ENCODE results near the gene KIF18A.
"Not testable (repeated sequence)": the region's sequence is repeated elsewhere in the genome, so short reads cannot be mapped to it uniquely, and the experiment has no call there.

Gene KIF18A

GRCh38 chr11:28107750-28108618, at the start of gene KIF18A, which contains the start of gene METTL15:
KIF18A (minus strand) TSS chr11:28108156; CDS start chr11:28097947, 10,209 bp downstream.
METTL15 (plus strand) TSS chr11:28108388; CDS start chr11:28113335, 4,947 bp downstream.
- DNase-seq: peak; percentile 92 to 97

GRCh38 chr11:28153586-28153985, 45.6 kb upstream of the KIF18A start:
- no peak for DNase-seq

GRCh38 chr11:28152743-28153142, 44.8 kb upstream of the KIF18A start:
- no peak for DNase-seq

GRCh38 chr11:28146123-28146751, 38.3 kb upstream of the KIF18A start:
- no peak for DNase-seq

DNA sequence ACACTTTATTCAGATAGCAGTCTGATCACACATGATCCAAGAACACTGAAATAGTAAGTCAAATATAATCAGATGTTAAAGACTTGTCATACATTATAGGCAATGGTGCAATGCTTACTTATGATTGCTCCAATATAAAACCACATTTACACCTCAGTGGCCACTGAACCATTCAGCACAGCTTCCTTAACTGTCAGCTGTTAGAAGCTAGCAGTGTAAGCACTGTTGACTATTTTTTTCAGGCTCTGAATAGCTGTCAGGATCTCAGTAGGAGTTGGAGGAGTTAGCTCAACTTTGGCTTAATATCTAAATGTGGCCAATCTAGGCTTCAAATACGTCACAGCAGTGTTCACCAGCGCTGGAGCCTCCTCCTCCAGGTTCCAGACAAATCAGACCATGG, 36.9 kb upstream of the KIF18A start:
- DNase-seq: no peak

DNA sequence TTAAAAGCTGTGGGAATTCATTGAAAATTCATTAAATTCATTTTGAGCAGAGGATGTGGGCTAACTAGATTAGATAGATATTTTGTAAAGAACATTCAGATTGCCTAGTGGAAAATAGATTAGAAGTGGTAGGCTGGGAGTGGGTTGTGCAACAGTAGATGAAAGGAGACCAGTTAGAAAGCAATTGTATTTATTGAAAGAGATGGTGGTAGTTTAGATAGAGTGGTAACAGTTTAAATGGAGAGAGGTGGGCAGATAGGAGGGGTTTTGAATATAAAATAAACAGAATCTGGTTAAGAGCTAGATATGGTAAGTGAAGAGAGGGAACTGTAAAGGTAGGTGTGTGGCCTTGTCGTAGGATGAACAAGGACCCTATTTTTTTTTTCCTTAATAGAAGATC, 34.8 kb upstream of the KIF18A start:
- no peak for DNase-seq

GRCh38 chr11:28140689-28141455, 32.9 kb upstream of the KIF18A start:
- DNase-seq: no peak

DNA sequence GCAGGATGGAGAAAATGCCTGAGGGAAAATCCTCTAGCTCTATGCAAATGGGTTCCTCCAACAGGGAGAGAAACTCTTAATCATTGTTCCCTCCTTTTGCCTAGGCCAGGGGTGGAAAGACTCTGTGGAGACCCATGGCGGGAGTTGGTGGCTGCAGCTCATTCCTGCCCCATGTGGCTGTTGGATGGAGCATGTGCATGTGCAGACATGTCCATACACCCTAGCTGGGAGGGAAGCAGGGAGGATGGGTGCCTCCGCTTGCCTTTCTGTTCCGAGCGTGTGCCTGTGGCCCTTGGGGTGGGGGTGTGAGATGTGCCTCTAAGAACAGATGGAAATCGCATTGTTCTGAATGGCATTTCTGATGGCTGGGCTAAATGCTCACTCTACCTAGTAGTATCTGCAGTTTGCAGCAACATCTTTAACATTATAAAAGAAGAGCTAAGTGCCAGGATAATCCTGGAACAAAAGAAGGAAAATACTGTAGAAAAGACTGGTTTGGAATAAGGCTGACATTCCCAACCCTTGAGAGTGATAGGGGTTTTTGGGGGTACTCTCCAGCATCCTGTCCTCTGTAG, 32.0 kb upstream of the KIF18A start:
- DNase-seq: no peak

GRCh38 chr11:28137832-28138231, 29.9 kb upstream of the KIF18A start:
- no peak for DNase-seq

GRCh38 chr11:28137366-28137765, 29.4 kb upstream of the KIF18A start:
- no peak for DNase-seq

DNA sequence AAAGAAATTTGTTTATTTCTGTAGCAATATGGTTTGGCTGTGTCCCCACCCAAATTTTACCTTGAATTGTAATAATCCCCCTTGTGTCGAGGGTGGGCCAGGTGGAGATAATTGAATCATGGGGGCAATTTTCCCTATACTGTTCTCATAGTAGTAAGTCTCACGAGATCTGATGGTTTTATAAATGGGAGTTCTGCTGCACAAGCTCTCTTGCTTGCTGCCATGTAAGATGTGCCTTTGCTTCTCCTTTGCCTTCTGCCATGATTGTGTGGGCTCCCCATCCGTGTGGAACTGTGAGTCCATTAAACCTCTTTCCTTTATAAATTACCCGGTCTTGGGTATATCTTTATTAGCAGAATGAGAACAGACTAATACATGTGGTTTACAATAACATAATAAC, 28.2 kb upstream of the KIF18A start:
- not testable (repeated sequence) for DNase-seq

- no peak for DNase-seq
Observed at GRCh38 chr11:28133146-28133545, 25.2 kb upstream of the KIF18A start.

DNA sequence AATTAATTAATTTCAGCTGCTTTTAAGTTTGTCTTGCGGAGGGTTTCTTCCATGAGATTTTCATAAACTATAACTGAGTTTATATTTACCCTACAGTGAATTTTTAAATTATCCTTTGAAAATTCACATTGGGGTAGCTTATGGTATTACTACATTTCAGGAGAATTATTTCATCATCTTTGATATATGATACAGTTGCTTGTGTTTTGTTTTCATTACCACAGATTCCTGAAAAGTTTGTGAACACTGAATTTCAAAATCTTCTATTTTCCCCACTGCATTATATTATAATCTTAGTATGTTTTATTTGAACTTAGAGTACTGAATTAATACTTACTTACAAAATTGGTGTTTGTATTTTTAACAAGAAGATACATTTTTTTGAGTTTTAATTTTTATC, 24.6 kb upstream of the KIF18A start:
- DNase-seq: no peak

- DNase-seq: no peak
Observed at GRCh38 chr11:28123151-28123581, 15.2 kb upstream of the KIF18A start.

GRCh38 chr11:28117712-28118111, 9.8 kb upstream of the KIF18A start:
- no peak for DNase-seq

DNA sequence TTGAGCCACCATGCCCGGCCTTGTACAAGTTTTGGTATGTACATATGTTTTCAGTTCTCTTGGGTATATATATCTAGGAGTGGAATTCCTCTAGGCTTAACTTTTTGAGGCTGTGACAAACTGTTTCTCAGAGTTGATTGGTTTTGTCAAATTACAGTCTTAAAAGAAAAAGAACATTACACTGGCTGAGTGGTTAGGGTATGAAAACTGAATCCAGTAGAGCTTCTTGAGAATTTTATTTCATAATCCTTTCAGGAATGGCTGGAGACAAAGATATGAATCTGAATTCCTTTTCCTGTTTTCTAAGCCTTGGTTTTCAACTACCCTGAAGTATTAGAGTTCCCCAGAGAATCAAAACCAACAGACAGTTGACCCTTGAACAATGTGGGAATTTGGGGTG, 6.8 kb upstream of the KIF18A start:
- DNase-seq: no peak

DNA sequence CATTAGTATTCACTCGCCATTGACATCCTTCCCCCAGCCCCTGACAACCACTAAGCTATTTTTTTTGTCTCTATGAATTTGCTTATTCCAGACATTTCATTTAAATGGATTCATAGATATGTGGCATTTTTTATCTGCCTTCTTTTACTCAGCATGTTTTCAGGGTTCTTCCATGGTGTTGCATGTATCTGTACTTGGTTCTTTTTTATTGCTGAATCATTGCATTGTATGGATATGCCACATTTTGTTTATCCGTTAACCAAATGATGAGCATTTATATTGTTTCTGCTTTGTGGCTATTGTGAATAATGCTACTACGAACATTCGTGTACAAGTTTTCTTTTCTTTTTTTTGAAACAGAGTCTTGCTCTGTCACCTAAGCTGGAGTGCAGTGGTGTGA, 6.2 kb upstream of the KIF18A start:
- no peak for DNase-seq

DNA sequence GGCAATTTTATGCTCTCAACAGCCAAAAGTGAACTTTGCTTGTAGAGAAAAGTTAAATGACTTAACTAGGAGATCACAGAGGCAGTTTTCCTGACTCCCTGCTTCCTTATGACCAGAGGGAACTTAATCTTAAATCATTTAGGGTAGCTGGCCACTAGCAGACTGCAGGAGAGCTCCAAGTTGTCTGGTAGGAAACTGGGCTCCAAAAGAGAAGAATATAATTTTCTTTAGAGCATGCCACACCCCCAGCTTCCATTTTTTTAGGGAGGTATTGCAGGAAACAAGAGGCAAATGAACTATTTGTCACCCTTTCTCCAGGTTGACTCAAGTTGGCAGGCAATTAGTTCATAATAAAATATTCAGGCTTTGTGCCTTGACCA, 2.9 kb upstream of the KIF18A start:
- DNase-seq: no peak

DNA sequence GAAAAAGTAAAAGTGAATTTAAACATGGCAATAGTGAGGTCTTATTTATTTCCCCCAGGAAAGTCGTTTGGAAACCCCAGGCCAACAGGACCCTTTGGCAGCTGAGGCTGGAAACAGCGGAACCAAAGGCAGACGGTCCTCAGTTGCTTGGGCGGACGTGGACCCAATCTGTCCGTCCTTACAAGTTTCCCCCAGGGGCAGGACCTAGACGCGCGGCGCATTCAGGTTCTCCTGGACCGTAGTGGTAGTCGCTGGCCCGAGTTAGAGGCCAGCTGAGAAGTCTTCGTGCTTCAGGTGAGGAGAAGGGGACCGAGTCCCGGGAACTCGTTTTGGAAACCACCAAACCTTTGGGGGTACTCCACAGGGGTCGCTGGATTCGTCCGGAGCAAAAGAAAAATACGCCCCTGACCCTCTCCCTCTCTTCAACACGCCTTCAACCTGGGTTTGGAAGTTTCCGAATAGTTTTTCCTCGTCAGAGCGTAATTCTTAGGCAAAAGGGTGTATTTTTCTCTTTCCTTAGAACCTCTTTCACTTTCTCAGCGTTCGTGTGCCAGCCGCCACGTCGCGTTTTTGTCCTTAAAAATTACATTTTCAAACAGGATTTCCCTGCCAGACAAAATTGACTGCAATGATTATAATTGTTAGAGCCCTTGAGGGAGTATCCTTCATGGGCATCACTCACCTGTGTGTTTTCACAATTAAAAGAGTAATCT, 2.3 kb upstream of the KIF18A start:
- peak; percentile 41 to 52 for DNase-seq

GRCh38 chr11:28108958-28109357, 1.0 kb upstream of the KIF18A start:
- no peak for DNase-seq

DNA sequence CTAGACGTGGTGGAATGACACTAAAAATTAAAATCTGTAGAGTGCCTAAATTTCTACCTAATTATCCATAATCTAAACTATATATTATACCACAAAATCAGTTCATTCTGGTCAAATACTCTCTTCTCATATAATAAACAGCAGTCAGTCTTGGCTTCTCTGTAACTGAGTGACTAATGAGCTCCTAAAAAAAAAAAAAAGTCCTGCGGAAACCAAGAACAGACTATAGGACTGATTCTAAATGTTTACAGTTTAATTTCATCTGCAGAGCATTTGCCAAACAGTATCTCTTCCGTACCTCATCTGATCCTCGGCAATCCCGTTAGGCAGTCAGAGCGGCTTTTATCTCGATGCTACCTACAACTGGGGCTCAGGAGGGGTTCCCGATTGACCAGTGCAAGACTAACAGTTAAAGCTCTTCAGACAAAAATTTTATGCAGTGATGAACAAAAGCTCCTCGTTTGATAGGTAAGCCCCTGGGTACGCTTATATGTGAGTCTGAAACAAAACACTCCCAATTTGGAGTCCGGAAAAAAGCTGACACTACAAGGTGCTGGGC, 686 bp downstream of the KIF18A start:
- no peak for DNase-seq

All from stimulated activated CD4-positive, alpha-beta T cell treated with anti-CD3 and anti-CD28 coated beads, Interleukin-4, amount 100 ng/mL, for 4 hours (primary cell).